ENCODE data around the gene ADAM12.

The ADAM12 gene

GRCh38 chr10:126229686-126230085 lies 158.6 kb downstream of the ADAM12 start:
- TF ChIP-seq, protein P1, sequence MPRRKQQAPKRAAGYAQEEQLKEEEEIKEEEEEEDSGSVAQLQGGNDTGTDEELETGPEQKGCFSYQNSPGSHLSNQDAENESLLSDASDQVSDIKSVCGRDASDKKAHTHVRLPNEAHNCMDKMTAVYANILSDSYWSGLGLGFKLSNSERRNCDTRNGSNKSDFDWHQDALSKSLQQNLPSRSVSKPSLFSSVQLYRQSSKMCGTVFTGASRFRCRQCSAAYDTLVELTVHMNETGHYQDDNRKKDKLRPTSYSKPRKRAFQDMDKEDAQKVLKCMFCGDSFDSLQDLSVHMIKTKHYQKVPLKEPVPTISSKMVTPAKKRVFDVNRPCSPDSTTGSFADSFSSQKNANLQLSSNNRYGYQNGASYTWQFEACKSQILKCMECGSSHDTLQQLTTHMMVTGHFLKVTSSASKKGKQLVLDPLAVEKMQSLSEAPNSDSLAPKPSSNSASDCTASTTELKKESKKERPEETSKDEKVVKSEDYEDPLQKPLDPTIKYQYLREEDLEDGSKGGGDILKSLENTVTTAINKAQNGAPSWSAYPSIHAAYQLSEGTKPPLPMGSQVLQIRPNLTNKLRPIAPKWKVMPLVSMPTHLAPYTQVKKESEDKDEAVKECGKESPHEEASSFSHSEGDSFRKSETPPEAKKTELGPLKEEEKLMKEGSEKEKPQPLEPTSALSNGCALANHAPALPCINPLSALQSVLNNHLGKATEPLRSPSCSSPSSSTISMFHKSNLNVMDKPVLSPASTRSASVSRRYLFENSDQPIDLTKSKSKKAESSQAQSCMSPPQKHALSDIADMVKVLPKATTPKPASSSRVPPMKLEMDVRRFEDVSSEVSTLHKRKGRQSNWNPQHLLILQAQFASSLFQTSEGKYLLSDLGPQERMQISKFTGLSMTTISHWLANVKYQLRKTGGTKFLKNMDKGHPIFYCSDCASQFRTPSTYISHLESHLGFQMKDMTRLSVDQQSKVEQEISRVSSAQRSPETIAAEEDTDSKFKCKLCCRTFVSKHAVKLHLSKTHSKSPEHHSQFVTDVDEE (CRISPR knock-in tag; IDR thresholded peaks at IDR 0.05) = no peak
- TF ChIP-seq, protein P2, sequence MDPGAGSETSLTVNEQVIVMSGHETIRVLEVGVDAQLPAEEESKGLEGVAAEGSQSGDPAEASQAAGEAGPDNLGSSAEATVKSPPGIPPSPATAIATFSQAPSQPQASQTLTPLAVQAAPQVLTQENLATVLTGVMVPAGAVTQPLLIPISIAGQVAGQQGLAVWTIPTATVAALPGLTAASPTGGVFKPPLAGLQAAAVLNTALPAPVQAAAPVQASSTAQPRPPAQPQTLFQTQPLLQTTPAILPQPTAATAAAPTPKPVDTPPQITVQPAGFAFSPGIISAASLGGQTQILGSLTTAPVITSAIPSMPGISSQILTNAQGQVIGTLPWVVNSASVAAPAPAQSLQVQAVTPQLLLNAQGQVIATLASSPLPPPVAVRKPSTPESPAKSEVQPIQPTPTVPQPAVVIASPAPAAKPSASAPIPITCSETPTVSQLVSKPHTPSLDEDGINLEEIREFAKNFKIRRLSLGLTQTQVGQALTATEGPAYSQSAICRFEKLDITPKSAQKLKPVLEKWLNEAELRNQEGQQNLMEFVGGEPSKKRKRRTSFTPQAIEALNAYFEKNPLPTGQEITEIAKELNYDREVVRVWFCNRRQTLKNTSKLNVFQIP (CRISPR knock-in tag; IDR thresholded peaks at IDR 0.05; ENCODE audit: borderline replicate concordance, low read depth) = no peak
- no peak for ATAC-seq

DNA sequence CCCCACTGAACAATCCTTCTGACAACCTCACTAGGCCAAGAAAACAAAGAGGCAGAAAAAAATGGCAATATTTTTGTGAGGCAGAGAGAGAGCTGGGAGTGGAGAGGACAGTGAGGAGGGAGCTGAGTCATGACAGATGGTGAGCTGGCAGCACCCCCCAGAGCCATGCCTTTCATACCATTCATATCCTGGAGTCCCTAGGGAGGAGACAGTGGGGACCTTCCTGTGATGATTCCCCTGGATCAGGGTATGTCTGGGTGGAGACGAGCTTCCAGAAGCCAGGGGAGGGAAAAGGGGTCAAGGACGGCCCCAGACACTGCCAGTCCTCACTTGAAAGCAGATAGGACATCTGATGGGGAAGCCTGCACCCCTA lies 160.5 kb downstream of the ADAM12 start:
- TF ChIP-seq ZNF70 (CRISPR knock-in tag; IDR thresholded peaks at IDR 0.05) (no peak), TOX (CRISPR knock-in tag; IDR thresholded peaks at IDR 0.05; ENCODE audit: borderline replicate concordance) (no peak), ZC3H10 (CRISPR knock-in tag; IDR thresholded peaks at IDR 0.05) (no peak), CSRNP3 (CRISPR knock-in tag; IDR thresholded peaks at IDR 0.05) (no peak), PPARA (CRISPR knock-in tag; IDR thresholded peaks at IDR 0.05; ENCODE audit: borderline replicate concordance) (no peak), ZNF565 (CRISPR knock-in tag; conservative IDR thresholded peaks at IDR 0.05; ENCODE audit: low read depth) (no peak), ARNTL (CRISPR knock-in tag; IDR thresholded peaks at IDR 0.05; ENCODE audit: borderline replicate concordance, low read depth) (no peak), RARB (CRISPR knock-in tag; IDR thresholded peaks at IDR 0.05) (no peak)
- peak; percentile 89 for ATAC-seq

GRCh38 chr10:126226988-126227761 lies 161.1 kb downstream of the ADAM12 start:
- TF ChIP-seq, protein P2 (CRISPR knock-in tag; IDR thresholded peaks at IDR 0.05; ENCODE audit: borderline replicate concordance, low read depth) = no peak
- TF ChIP-seq ZFP30 (CRISPR knock-in tag; IDR thresholded peaks at IDR 0.05) (no peak), PPARA (CRISPR knock-in tag; IDR thresholded peaks at IDR 0.05; ENCODE audit: borderline replicate concordance) (no peak), GLIS3 (CRISPR knock-in tag; IDR thresholded peaks at IDR 0.05) (no peak), RARB (CRISPR knock-in tag; IDR thresholded peaks at IDR 0.05) (no peak), ZC3H10 (CRISPR knock-in tag; IDR thresholded peaks at IDR 0.05) (no peak)
- TF ChIP-seq, protein P1 (CRISPR knock-in tag; IDR thresholded peaks at IDR 0.05) = no peak
- ATAC-seq = no peak

GRCh38 chr10:126226205-126226604 lies 162.1 kb downstream of the ADAM12 start:
- no peak for ATAC-seq

More at GRCh38 chr10:126226205-126226604, 162.1 kb downstream of the ADAM12 start:
- no peak for TF ChIP-seq ZNF8 (CRISPR knock-in tag; IDR thresholded peaks at IDR 0.05)
- no peak for TF ChIP-seq BACH2 (CRISPR knock-in tag; IDR thresholded peaks at IDR 0.05; ENCODE audit: borderline replicate concordance)
- TF ChIP-seq CSRNP3 (CRISPR knock-in tag; IDR thresholded peaks at IDR 0.05) = no peak
- TF ChIP-seq TCF4 (CRISPR knock-in tag; IDR thresholded peaks at IDR 0.05; ENCODE audit: borderline replicate concordance) = no peak
- TF ChIP-seq ZNF70 (CRISPR knock-in tag; IDR thresholded peaks at IDR 0.05) = no peak
- TF ChIP-seq, protein P1 (CRISPR knock-in tag; IDR thresholded peaks at IDR 0.05) = no peak
